WTC11 (cell line): ENCODE results near the gene MACROH2A2. TPM values are rescaled to one million over a fixed set of nuclear protein-coding genes. Genes with fewer than 3 reads are reported as not detected.

Experiments
- ATAC-seq: fragments of 200-7000 bp; cut with Tn5 transposase; 2 replicates; pipeline ENCODE4 v1.10.0; 2021; ENCODE audit warnings: mild to moderate bottlenecking, moderate library complexity
- CTCF ChIA-PET: fragments of 300-600 bp; sonication (Branson Sonifier 250); formaldehyde crosslinking; loops from one replicate; lab custom pipeline; 2021; ENCODE audit warnings: antibody characterized with exemption; lab: Charles Lee
- POLR2A ChIA-PET: fragments of 350-600 bp; sonication (Branson Sonifier 250); formaldehyde crosslinking; loops from one replicate; lab custom pipeline; 2021; ENCODE audit warnings: antibody characterized with exemption; lab: Charles Lee
- DNase-seq: peaks from one replicate; pipeline ENCODE4 v3.0.0; 2021; ENCODE audit warnings: low spot score
- H3K27ac Mint-ChIP-seq: 2 replicates; pipeline ENCODE4 v1.8.0; 2021; ENCODE audit warnings: mixed read lengths
- H3K27me3 Mint-ChIP-seq: 2 replicates; pipeline ENCODE4 v1.8.0; 2021; ENCODE audit warnings: low read depth, mild to moderate bottlenecking, moderate library complexity, mixed read lengths
- H3K36me3 Mint-ChIP-seq: 2 replicates; pipeline ENCODE4 v1.8.0; 2021; ENCODE audit warnings: mixed read lengths
- H3K4me1 Mint-ChIP-seq: 2 replicates; pipeline ENCODE4 v1.8.0; 2022; ENCODE audit warnings: mixed read lengths
- H3K4me3 Mint-ChIP-seq: 2 replicates; pipeline ENCODE4 v1.8.0; 2021; ENCODE audit warnings: mild to moderate bottlenecking, moderate library complexity, mixed read lengths
- H3K9me3 Mint-ChIP-seq: 2 replicates; pipeline ENCODE4 v1.8.0; 2021; ENCODE audit warnings: mixed read lengths
- CREB1 ChIP-seq: sonication (generic); formaldehyde crosslinking; IDR thresholded peaks from 2 replicates; pipeline ENCODE4 v1.8.0; 2023; ENCODE audit warnings: mild to moderate bottlenecking, missing genetic modification reagents
- CREM ChIP-seq: sonication (generic); formaldehyde crosslinking; IDR thresholded peaks from 2 replicates; pipeline ENCODE4 v1.8.1; 2022; ENCODE audit warnings: mild to moderate bottlenecking, missing genetic modification reagents, moderate library complexity
- GABPB1 ChIP-seq: sonication (generic); formaldehyde crosslinking; IDR thresholded peaks from 2 replicates; pipeline ENCODE4 v1.8.1; 2023; ENCODE audit warnings: mild to moderate bottlenecking, missing genetic modification reagents
- IRF1 ChIP-seq: sonication (generic); formaldehyde crosslinking; IDR thresholded peaks from 2 replicates; pipeline ENCODE4 v1.8.0; 2023; ENCODE audit warnings: missing genetic modification reagents
- JAZF1 ChIP-seq: fragments of 250-450 bp; sonication (Bioruptor Pico); IDR thresholded peaks from 2 replicates; pipeline ENCODE4 v1.9.0; 2021; ENCODE audit warnings: moderate library complexity, mild to moderate bottlenecking, inconsistent platforms
- JUN ChIP-seq: sonication (generic); formaldehyde crosslinking; IDR thresholded peaks from 2 replicates; pipeline ENCODE4 v1.8.0; 2023; ENCODE audit warnings: mild to moderate bottlenecking, missing genetic modification reagents
- NR2C2 ChIP-seq: sonication (generic); formaldehyde crosslinking; IDR thresholded peaks from 2 replicates; pipeline ENCODE4 v1.8.0; 2022; ENCODE audit warnings: mild to moderate bottlenecking, missing genetic modification reagents
- NR3C1 ChIP-seq: sonication (generic); formaldehyde crosslinking; conservative IDR thresholded peaks from 2 replicates; pipeline ENCODE4 v1.8.1; 2023; ENCODE audit warnings: low read depth, mild to moderate bottlenecking, missing genetic modification reagents
- OVOL2 ChIP-seq: fragments of 250-450 bp; sonication (Bioruptor Pico); IDR thresholded peaks from 2 replicates; pipeline ENCODE4 v1.9.0; 2021; ENCODE audit warnings: mild to moderate bottlenecking, borderline replicate concordance
- ZNF317 ChIP-seq: sonication (generic); formaldehyde crosslinking; IDR thresholded peaks from 2 replicates; pipeline ENCODE4 v1.8.1; 2023; ENCODE audit warnings: low read depth, mild to moderate bottlenecking, moderate library complexity, missing genetic modification reagents, borderline replicate concordance
- ZNF416 ChIP-seq: fragments of 250-450 bp; sonication (Bioruptor Pico); IDR thresholded peaks from 2 replicates; pipeline ENCODE4 v1.9.0; 2021; ENCODE audit warnings: mild to moderate bottlenecking, inconsistent platforms
- ZSCAN18 ChIP-seq: fragments of 250-450 bp; sonication (Bioruptor Pico); IDR thresholded peaks from 2 replicates; pipeline ENCODE4 v2.1.2; 2022; ENCODE audit warnings: mild to moderate bottlenecking, moderate library complexity
- total RNA-seq: library from RNA; stranded (reverse); gene quantifications from 3 replicates; pipeline ENCODE4 v1.2.3, GENCODE V29; 2021
- TF ChIP-seq, protein P1 (sequence below): sonication (generic); formaldehyde crosslinking; IDR thresholded peaks from 2 replicates; pipeline ENCODE4 v1.8.1; 2022; ENCODE audit warnings: mild to moderate bottlenecking, moderate library complexity, missing genetic modification reagents
- TF ChIP-seq, protein P2 (sequence below): sonication (generic); formaldehyde crosslinking; conservative IDR thresholded peaks from 2 replicates; pipeline ENCODE4 v1.8.1; 2022; ENCODE audit warnings: mild to moderate bottlenecking, missing genetic modification reagents
- TF ChIP-seq, protein P3 (sequence below): sonication (generic); formaldehyde crosslinking; IDR thresholded peaks from 2 replicates; pipeline ENCODE4 v1.8.1; 2022; ENCODE audit warnings: low read depth, mild to moderate bottlenecking, moderate library complexity, missing genetic modification reagents, borderline replicate concordance
- TF ChIP-seq, protein P4 (sequence below): fragments of 250-450 bp; sonication (Bioruptor Pico); conservative IDR thresholded peaks from 2 replicates; pipeline ENCODE4 v1.9.0; 2021; ENCODE audit warnings: mild to moderate bottlenecking
- TF ChIP-seq, protein P5 (sequence below): sonication (generic); formaldehyde crosslinking; IDR thresholded peaks from 2 replicates; pipeline ENCODE4 v1.8.0; 2023; ENCODE audit warnings: missing genetic modification reagents, mild to moderate bottlenecking, borderline replicate concordance
- TF ChIP-seq, protein P6 (sequence below): fragments of 250-450 bp; sonication (Bioruptor Pico); IDR thresholded peaks from 2 replicates; pipeline ENCODE4 v1.9.0; 2021; ENCODE audit warnings: mild to moderate bottlenecking, borderline replicate concordance
- TF ChIP-seq, protein P7 (sequence below): sonication (generic); formaldehyde crosslinking; IDR thresholded peaks from 2 replicates; pipeline ENCODE4 v1.8.0; 2023; ENCODE audit warnings: mild to moderate bottlenecking, missing genetic modification reagents

MACROH2A2 gene
- total RNA-seq, 1 experiment from 2014 or later: 35.4 TPM

DNA sequence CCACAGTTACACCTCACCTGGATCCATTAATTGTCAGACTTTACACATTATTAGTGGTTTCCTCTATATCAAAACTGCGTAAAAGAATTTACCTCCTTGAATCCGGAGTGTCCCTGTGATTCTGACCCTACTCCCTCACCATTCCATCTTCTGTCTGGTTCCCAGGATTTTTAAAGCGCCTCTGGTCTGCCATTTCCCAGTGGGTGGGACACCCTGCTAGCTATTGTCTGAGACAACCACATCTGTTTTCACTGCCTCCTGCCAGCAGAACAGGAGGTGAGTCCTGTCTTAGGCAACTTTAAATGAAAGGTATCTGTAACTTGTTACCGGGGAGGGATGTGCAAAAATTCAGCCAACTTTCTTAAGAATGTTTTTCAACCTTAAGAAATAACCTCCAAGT, 2.3 kb downstream of the MACROH2A2 start:
- no peak for DNase-seq
- H3K9me3 Mint-ChIP-seq: no peaks in the 10 kb centered on the region
- TF ChIP-seq, protein P1, sequence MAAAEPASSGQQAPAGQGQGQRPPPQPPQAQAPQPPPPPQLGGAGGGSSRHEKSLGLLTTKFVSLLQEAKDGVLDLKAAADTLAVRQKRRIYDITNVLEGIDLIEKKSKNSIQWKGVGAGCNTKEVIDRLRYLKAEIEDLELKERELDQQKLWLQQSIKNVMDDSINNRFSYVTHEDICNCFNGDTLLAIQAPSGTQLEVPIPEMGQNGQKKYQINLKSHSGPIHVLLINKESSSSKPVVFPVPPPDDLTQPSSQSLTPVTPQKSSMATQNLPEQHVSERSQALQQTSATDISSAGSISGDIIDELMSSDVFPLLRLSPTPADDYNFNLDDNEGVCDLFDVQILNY (CRISPR knock-in tag): no peak
- TF ChIP-seq ZNF317 (CRISPR knock-in tag) (no peak), IRF1 (no peak), NR2C2 (CRISPR knock-in tag) (no peak), CREB1 (no peak), ZNF416 (CRISPR knock-in tag) (no peak), NR3C1 (CRISPR knock-in tag) (no peak), CREM (no peak), JAZF1 (CRISPR knock-in tag) (no peak), OVOL2 (CRISPR knock-in tag) (no peak), ZSCAN18 (CRISPR knock-in tag) (no peak), JUN (no peak), GABPB1 (CRISPR knock-in tag) (no peak)
- TF ChIP-seq, protein P2, sequence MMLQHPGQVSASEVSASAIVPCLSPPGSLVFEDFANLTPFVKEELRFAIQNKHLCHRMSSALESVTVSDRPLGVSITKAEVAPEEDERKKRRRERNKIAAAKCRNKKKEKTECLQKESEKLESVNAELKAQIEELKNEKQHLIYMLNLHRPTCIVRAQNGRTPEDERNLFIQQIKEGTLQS (CRISPR knock-in tag): no peak
- TF ChIP-seq, protein P3, sequence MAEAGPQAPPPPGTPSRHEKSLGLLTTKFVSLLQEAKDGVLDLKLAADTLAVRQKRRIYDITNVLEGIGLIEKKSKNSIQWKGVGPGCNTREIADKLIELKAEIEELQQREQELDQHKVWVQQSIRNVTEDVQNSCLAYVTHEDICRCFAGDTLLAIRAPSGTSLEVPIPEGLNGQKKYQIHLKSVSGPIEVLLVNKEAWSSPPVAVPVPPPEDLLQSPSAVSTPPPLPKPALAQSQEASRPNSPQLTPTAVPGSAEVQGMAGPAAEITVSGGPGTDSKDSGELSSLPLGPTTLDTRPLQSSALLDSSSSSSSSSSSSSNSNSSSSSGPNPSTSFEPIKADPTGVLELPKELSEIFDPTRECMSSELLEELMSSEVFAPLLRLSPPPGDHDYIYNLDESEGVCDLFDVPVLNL (CRISPR knock-in tag): no peak
- TF ChIP-seq, protein P4, sequence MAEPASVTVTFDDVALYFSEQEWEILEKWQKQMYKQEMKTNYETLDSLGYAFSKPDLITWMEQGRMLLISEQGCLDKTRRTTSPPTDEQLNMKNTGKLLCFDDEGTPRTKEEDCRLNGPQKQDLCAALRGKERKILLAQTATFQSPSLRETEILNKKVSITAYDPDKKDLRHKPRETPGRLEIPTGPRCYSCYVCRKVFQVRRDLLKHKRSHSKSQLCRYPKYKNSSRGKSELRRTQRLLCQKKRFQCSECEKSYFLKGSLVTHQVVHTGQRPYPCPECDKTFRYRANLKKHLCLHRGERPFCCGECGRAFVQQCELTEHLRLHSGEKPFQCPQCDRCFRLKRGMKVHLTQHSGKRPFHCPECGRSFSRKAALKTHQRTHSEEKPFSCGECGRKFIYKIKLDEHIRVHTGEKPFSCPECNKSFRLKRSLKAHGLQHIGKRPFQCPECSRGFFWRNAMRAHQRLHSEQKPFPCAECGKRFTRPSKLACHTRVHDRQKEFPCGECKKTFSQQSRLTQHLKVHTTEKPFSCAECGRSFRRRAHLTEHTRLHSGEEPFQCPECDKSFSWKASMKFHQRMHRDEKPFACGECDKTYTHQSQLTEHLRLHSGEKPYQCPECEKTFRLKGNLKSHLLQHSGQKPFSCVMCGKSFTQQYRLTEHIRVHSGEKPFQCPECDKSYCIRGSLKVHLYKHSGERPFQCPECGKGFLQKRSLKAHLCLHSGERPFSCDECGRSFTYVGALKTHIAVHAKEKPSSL (CRISPR knock-in tag): no peak
- TF ChIP-seq, protein P5, sequence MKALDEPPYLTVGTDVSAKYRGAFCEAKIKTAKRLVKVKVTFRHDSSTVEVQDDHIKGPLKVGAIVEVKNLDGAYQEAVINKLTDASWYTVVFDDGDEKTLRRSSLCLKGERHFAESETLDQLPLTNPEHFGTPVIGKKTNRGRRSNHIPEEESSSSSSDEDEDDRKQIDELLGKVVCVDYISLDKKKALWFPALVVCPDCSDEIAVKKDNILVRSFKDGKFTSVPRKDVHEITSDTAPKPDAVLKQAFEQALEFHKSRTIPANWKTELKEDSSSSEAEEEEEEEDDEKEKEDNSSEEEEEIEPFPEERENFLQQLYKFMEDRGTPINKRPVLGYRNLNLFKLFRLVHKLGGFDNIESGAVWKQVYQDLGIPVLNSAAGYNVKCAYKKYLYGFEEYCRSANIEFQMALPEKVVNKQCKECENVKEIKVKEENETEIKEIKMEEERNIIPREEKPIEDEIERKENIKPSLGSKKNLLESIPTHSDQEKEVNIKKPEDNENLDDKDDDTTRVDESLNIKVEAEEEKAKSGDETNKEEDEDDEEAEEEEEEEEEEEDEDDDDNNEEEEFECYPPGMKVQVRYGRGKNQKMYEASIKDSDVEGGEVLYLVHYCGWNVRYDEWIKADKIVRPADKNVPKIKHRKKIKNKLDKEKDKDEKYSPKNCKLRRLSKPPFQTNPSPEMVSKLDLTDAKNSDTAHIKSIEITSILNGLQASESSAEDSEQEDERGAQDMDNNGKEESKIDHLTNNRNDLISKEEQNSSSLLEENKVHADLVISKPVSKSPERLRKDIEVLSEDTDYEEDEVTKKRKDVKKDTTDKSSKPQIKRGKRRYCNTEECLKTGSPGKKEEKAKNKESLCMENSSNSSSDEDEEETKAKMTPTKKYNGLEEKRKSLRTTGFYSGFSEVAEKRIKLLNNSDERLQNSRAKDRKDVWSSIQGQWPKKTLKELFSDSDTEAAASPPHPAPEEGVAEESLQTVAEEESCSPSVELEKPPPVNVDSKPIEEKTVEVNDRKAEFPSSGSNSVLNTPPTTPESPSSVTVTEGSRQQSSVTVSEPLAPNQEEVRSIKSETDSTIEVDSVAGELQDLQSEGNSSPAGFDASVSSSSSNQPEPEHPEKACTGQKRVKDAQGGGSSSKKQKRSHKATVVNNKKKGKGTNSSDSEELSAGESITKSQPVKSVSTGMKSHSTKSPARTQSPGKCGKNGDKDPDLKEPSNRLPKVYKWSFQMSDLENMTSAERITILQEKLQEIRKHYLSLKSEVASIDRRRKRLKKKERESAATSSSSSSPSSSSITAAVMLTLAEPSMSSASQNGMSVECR (CRISPR knock-in tag): no peak
- TF ChIP-seq, protein P6, sequence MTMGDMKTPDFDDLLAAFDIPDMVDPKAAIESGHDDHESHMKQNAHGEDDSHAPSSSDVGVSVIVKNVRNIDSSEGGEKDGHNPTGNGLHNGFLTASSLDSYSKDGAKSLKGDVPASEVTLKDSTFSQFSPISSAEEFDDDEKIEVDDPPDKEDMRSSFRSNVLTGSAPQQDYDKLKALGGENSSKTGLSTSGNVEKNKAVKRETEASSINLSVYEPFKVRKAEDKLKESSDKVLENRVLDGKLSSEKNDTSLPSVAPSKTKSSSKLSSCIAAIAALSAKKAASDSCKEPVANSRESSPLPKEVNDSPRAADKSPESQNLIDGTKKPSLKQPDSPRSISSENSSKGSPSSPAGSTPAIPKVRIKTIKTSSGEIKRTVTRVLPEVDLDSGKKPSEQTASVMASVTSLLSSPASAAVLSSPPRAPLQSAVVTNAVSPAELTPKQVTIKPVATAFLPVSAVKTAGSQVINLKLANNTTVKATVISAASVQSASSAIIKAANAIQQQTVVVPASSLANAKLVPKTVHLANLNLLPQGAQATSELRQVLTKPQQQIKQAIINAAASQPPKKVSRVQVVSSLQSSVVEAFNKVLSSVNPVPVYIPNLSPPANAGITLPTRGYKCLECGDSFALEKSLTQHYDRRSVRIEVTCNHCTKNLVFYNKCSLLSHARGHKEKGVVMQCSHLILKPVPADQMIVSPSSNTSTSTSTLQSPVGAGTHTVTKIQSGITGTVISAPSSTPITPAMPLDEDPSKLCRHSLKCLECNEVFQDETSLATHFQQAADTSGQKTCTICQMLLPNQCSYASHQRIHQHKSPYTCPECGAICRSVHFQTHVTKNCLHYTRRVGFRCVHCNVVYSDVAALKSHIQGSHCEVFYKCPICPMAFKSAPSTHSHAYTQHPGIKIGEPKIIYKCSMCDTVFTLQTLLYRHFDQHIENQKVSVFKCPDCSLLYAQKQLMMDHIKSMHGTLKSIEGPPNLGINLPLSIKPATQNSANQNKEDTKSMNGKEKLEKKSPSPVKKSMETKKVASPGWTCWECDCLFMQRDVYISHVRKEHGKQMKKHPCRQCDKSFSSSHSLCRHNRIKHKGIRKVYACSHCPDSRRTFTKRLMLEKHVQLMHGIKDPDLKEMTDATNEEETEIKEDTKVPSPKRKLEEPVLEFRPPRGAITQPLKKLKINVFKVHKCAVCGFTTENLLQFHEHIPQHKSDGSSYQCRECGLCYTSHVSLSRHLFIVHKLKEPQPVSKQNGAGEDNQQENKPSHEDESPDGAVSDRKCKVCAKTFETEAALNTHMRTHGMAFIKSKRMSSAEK (CRISPR knock-in tag): no peak
- TF ChIP-seq, protein P7, sequence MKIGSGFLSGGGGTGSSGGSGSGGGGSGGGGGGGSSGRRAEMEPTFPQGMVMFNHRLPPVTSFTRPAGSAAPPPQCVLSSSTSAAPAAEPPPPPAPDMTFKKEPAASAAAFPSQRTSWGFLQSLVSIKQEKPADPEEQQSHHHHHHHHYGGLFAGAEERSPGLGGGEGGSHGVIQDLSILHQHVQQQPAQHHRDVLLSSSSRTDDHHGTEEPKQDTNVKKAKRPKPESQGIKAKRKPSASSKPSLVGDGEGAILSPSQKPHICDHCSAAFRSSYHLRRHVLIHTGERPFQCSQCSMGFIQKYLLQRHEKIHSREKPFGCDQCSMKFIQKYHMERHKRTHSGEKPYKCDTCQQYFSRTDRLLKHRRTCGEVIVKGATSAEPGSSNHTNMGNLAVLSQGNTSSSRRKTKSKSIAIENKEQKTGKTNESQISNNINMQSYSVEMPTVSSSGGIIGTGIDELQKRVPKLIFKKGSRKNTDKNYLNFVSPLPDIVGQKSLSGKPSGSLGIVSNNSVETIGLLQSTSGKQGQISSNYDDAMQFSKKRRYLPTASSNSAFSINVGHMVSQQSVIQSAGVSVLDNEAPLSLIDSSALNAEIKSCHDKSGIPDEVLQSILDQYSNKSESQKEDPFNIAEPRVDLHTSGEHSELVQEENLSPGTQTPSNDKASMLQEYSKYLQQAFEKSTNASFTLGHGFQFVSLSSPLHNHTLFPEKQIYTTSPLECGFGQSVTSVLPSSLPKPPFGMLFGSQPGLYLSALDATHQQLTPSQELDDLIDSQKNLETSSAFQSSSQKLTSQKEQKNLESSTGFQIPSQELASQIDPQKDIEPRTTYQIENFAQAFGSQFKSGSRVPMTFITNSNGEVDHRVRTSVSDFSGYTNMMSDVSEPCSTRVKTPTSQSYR (CRISPR knock-in tag): no peak
- peaks cover 29% of the 10 kb centered on the region for H3K4me1 Mint-ChIP-seq
- no peak overlapping the region for H3K27ac Mint-ChIP-seq
- ATAC-seq: no peak
- H3K36me3 Mint-ChIP-seq: no peaks in the 10 kb centered on the region
- peak overlapping the region; percentile 74 for H3K4me3 Mint-ChIP-seq
- H3K27me3 Mint-ChIP-seq: peaks cover 61% of the 10 kb centered on the region
- POLR2A ChIA-PET: no interaction called here
- CTCF ChIA-PET: interaction anchor here (0.9 to 1.2 kb wide), 3 partner anchors 8 to 310 kb away, joined by 3 to 5 read pairs (median 4); no protein-coding TSS in a partner anchor
